GM08714 (cell line): ENCODE data around the gene HOXC5.
A peak's percentile ranks its signal among the peaks of the same experiment; 100 is the strongest.

ENCODE experiments used
- H3K4me3 ChIP-seq: fragments of 200-500 bp; sonication (Bioruptor generic); 2 replicates; pipeline ENCODE4 v1.5.1; 2014; ENCODE audit warnings: mild to moderate bottlenecking, low read length, inconsistent platforms
- ZNF274 ChIP-seq: IDR thresholded peaks from 2 replicates; pipeline ENCODE4 v1.6.1; 2012; ENCODE audit warnings: mild to moderate bottlenecking, low read depth, low read length

Gene HOXC5

GRCh38 chr12:54000116-54001114 lies 32.4 kb upstream of the HOXC5 start, which contains the start of gene HOXC9:
Gene HOXC9 (plus strand): TSS chr12:54000161. CDS start chr12:54000189, 28 bp downstream.
- no peak for TF ChIP-seq ZNF274
- peak within 1 kb of the TSS; percentile 8; the same call in 1 of the 2 replicates for H3K4me3 ChIP-seq

GRCh38 chr12:54001283-54002187 lies 31.3 kb upstream of the HOXC5 start:
- no peak for TF ChIP-seq ZNF274
- H3K4me3 ChIP-seq: no peak overlapping the region

- no peak overlapping the region for H3K4me3 ChIP-seq
- TF ChIP-seq ZNF274: no peak
Measured at GRCh38 chr12:54002278-54002914, 30.5 kb upstream of the HOXC5 start.

GRCh38 chr12:54002915-54003389 lies 29.9 kb upstream of the HOXC5 start:
- no peak overlapping the region for H3K4me3 ChIP-seq
- no peak for TF ChIP-seq ZNF274

GRCh38 chr12:54003625-54004024 lies 29.2 kb upstream of the HOXC5 start:
- no peak overlapping the region for H3K4me3 ChIP-seq
- no peak for TF ChIP-seq ZNF274

- no peak overlapping the region for H3K4me3 ChIP-seq
Measured at GRCh38 chr12:54004063-54004840, 28.6 kb upstream of the HOXC5 start.

GRCh38 chr12:54004841-54005530 lies 27.9 kb upstream of the HOXC5 start:
- TF ChIP-seq ZNF274: no peak
- H3K4me3 ChIP-seq: no peak overlapping the region

More at GRCh38 chr12:54004063-54004840, 28.6 kb upstream of the HOXC5 start:
- TF ChIP-seq ZNF274: no peak

- no peak overlapping the region for H3K4me3 ChIP-seq
- no peak for TF ChIP-seq ZNF274
Measured at GRCh38 chr12:54005531-54005852, 27.4 kb upstream of the HOXC5 start.

GRCh38 chr12:54005853-54006558 lies 26.8 kb upstream of the HOXC5 start:
- TF ChIP-seq ZNF274: no peak
- peak overlapping the region; percentile 1; the same call in 1 of the 2 replicates for H3K4me3 ChIP-seq

GRCh38 chr12:54006559-54007220 lies 26.2 kb upstream of the HOXC5 start:
- TF ChIP-seq ZNF274: no peak
- H3K4me3 ChIP-seq: no peak overlapping the region; the same call in 1 of the 2 replicates

- TF ChIP-seq ZNF274: no peak
- H3K4me3 ChIP-seq: no peak overlapping the region
Measured at GRCh38 chr12:54007538-54008259, 25.2 kb upstream of the HOXC5 start.

GRCh38 chr12:54008260-54008552 lies 24.6 kb upstream of the HOXC5 start:
- TF ChIP-seq ZNF274: no peak
- H3K4me3 ChIP-seq: no peak overlapping the region
